ENCODE results near the gene IL6.
"Not testable (repeated sequence)": the region's sequence is repeated elsewhere in the genome, so short reads cannot be mapped to it uniquely, and the experiment has no call there.

Gene IL6

GRCh38 chr7:22704722-22705121 lies 22.3 kb upstream of the IL6 start:
- DNase-seq: not testable (repeated sequence)

- DNase-seq: not testable (repeated sequence)
These were observed 21.1 kb upstream of the IL6 start for GRCh38 chr7:22705874-22706273.

DNA sequence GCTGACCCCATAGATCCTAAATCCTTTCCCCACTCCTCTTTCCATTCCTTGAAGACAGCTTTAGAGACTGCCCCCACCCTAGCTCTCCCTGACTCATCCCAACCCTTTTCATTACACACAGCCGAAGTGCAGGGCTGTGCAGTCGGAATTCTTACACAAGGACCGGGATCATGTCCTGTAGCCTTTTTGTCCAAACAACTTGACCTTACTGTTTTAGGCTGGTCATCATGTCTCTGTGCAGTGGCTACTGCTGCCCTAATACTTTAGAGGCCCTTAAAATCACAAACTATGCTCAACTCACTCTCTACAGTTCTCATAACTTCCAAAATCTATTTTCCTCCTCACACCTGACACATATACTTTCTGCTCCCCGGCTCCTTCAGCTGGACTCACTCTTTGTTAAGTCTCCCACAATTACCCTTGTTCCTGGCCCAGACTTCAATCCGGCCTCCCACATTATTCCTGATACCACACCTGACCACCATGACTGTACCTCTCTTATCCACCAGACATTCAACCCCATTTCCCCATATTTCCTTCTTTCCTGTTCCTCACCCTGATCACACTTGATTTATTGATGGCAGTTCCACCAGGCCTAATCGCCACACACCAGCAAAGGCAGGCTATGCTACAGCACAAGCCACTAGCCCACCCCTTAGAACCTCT lies 19.8 kb upstream of the IL6 start:
- DNase-seq: not testable (repeated sequence)

DNA sequence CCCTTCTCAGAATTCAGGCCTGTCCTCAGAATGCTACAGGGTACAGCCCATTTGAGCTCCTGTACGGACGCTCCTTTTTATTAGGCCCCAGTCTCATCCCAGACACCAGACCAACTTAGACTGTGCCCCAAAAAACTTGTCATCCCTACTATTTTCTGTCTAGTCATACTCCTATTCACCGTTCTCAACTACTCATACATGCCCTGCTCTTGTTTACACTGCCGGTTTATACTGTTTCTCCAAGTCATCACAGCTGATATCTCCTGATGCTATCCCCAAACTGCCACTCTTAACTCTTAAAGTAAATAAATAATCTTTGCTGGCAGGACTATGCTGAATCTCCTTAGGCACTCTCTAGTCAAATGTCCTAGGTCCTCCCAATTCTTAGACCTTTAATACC lies 18.8 kb upstream of the IL6 start:
- DNase-seq: not testable (repeated sequence)

- not testable (repeated sequence) for DNase-seq
These were observed 18.3 kb upstream of the IL6 start for GRCh38 chr7:22708677-22709061.

- not testable (repeated sequence) for DNase-seq
These were observed 17.8 kb upstream of the IL6 start for GRCh38 chr7:22709062-22709829.

DNA sequence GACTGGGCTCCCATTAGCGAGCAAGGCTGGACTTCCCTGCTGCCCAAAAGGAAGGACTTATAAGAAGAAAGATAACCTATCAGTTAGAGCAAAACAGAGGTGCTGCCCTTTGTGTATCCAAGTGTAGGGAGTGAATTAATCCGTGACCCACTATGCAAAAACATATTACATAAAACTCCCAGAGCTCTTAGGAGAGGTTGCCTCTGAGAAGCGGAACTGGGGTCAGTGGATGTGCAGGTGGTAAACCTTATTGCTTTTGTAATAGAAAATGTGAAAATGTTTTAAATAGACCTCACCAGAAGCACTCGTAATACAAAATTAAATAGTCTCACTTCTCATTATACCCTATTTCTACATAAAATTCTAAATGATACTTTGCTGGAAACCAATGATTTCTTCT lies 17.1 kb upstream of the IL6 start:
- no peak for DNase-seq

DNA sequence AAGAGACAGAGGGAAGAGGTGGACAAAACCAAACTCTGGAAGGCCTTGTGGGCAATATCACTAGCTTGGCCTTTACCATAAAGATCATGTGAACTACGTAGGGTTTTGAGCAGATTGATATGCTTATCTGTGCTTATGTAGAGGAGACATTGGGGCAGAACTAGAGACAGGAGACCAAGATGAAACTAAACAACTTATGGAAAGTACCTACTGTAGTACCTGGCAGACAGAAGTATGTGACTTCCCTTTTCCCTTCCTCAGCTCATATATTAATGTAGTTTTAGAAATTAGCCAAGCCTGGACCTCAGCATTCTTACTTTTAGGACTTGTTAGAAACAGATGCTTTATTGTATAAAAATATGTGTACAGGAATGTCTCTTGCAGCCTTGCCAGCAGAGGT lies 14.0 kb upstream of the IL6 start:
- no peak for DNase-seq

GRCh38 chr7:22713463-22713862 lies 13.5 kb upstream of the IL6 start:
- DNase-seq: no peak

- DNase-seq: no peak
These were observed 11.0 kb upstream of the IL6 start for GRCh38 chr7:22715969-22716368.

DNA sequence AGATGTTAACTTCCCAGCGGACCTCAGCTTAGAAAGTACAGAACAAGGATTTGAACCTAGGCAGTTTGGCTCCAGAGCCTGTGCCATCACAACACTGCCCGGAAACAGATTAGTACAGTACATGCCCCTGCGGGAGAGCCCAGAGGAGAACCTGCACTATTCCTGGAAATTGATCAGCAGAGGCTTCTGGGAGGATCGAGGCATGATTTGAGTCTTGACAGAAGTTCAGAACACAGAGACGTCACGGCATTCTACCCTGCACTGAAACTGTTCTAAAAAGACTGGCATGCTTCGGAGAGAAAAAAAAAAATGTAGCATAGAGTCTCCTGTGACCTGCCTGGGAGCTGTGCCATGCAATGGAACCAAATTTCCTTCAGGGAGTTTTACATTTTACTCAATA lies 9.2 kb upstream of the IL6 start:
- DNase-seq: no peak

DNA sequence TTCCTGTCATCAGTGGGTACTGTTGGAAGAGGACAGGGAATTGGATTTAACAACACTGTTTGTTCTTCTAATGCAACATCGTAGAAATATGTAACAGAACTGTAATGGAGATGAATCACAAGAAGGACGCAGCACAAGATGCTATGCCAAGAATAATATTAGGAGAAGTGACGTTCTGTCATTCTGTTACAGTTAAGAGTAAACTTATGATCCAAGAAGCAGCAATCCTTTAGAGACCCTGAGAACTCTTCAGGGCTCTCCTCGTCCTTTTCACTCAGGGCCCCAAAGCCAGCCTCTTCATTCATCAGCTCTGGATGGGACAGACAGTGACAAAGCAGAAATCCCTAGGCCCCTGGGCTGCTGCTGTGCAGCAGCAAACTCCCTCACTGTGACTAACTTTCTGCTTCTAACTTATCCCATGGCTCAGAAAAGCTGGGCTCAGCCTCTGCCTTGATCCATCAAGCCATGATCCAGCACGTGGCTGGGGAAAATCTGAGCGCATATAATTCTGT lies 8.7 kb upstream of the IL6 start:
- no peak for DNase-seq

- no peak for DNase-seq
These were observed 8.0 kb upstream of the IL6 start for GRCh38 chr7:22718911-22719420.

DNA sequence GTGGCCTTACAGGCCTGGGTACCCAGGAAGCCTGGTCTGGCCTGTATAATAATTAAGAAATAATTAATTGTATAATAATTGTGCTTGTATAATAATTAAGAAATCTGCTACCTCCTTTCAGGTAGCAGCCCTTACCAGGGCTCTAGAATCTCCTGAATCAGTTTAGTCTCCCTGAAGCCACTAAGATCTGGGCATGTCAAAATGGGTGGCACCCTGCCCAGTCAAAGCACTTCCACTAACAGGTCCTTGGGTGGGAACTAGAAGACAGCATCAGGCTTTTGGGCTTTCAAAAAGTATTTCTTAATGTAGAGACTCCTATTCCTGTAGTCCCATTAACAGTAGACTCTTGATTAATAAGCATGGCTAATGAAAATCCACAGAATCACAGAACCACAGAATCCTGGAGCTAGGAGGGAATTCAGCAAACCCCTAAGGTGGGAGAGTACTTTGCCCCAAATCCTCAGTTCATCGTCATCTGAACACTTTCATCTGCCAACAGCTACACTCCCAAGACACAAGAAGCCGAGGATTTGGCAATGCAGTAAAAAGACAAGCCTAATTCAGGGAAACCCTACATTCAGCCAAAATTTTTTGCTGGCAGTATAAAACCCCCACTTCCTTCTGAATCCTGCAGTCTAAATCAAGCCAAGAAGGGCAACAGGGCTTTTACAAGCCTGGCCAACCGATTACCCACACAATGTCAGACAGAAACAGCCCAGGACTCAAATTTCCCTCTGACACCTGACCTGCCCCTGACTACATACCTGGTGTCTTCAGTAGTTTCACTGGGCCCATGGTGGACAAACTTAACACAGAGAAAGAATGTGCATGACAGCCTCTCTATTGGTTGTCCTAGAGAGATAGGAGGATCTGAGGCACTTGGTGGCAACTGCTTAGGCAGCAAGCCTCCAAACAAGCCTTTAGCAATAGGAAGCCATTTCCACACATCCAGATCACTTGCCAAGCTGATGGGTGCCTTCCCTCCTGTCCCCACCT lies 5.9 kb upstream of the IL6 start:
- no peak for DNase-seq

DNA sequence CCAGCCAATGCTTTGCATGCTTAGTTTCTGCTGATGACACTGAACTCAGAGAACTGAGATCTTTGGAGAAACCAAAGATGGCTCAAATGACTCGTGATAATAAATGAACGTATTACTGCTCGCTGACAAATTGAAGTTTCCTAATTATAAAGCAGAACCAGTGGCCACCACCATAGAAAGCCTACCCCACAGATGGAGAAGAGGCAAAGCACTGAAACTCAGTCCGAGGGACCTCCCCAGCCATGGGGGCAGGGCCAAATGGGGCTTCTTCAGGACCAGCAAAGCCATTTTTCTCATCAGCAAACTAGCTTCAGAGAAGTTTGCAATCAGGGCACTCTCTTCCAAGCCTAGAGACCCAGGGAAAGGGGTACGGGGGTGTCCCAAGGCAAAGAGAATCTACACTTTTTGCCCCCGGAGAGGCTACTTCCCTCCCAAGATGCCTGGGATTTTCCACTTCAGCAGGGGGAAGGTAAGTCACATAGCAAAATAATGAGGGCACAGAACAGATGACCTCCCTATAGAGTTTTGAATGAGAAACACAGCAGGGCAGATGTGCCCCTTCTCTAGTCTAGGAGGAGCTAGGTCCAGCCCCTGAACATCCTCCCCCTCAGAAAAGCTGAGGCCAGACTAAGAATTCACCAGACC lies 4.3 kb upstream of the IL6 start:
- DNase-seq: no peak

DNA sequence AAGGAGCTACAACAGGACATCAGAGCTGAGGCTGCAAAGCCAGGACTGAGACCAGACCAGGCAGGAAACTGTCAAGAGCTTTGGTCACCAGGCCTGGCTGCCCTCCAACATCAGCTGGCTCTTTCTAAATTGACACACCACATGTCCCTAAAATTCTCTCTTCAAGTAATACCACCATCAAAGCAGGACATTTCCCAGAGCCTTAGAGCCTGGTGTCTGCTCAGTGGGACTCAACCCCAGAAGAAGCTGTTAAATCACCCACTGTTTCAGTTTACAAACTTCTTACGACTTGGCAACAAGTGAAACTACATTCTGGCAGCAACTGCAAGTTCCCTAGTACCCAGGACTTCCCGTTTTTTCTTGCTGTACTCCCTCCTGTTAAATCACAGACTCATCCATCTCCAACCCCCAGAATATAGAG lies 3.8 kb upstream of the IL6 start:
- DNase-seq: peak; percentile 70

- no peak for DNase-seq
These were observed 3.4 kb upstream of the IL6 start for GRCh38 chr7:22723637-22724036.

DNA sequence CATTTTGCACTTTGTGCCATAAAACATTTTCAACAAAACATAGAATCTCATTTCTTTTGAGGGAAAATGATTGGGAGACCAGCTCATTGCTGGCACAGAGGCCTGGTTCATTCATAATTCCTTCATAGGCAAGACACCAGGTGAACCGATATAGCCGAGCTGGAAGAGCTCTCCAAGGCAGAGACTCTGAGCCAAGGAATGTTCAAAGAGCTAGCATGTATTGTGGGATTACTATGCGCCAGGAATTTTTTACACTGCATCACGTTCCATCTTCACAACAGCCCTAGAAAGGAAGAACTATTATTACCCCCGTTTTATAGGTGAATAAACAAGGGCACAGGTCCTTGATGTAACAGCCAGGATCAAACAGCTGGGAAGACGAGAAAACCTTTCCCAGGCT lies 2.1 kb upstream of the IL6 start:
- DNase-seq: no peak

DNA sequence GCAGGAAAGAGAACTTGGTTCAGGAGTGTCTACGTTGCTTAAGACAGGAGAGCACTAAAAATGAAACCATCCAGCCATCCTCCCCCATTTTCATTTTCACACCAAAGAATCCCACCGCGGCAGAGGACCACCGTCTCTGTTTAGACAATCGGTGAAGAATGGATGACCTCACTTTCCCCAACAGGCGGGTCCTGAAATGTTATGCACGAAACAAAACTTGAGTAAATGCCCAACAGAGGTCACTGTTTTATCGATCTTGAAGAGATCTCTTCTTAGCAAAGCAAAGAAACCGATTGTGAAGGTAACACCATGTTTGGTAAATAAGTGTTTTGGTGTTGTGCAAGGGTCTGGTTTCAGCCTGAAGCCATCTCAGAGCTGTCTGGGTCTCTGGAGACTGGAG lies 1.4 kb upstream of the IL6 start:
- DNase-seq: no peak

- peak; percentile 52 for DNase-seq
These were observed 574 bp upstream of the IL6 start for GRCh38 chr7:22726345-22726906.

DNA sequence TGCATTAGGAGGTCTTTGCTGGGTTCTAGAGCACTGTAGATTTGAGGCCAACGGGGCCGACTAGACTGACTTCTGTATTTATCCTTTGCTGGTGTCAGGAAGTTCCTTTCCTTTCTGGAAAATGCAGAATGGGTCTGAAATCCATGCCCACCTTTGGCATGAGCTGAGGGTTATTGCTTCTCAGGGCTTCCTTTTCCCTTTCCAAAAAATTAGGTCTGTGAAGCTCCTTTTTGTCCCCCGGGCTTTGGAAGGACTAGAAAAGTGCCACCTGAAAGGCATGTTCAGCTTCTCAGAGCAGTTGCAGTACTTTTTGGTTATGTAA lies 675 bp downstream of the IL6 start:
- DNase-seq: no peak

DNA sequence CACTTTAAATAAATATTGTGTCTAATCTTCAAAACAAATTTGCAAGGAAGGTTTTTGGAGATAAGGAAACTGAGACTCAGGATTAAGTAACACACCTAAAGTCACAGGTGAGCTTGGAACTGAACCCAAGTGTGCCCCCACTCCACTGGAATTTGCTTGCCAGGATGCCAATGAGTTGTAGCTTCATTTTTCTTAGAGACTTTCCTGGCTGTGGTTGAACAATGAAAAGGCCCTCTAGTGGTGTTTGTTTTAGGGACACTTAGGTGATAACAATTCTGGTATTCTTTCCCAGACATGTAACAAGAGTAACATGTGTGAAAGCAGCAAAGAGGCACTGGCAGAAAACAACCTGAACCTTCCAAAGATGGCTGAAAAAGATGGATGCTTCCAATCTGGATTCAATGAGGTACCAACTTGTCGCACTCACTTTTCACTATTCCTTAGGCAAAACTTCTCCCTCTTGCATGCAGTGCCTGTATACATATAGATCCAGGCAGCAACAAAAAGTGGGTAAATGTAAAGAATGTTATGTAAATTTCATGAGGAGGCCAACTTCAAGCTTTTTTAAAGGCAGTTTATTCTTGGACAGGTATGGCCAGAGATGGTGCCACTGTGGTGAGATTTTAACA lies 1.5 kb downstream of the IL6 start:
- no peak for DNase-seq

Measured in right forelimb (tissue), 1 donor.